Liver (tissue), 9 donors: ENCODE data around the gene CR1L. TPM values are rescaled to one million over a fixed set of nuclear protein-coding genes. Genes with fewer than 3 reads are reported as not detected.

Experiments used
- DNase-seq: peaks from one replicate; pipeline ENCODE4 v3.0.0-alpha.2; 2017; ENCODE audit warnings: low spot score
- H3K27ac ChIP-seq, 2 donors: one replicate each; pipeline ENCODE4 v1.7.0; 2013; ENCODE audit warnings: inconsistent platforms in 2 of 2, low read length in 2 of 2, control low read depth in 1 of 2, low read depth in 1 of 2, mild to moderate bottlenecking in 1 of 2
- H3K27me3 ChIP-seq, 4 donors: one replicate each; pipeline versions ENCODE4 v1.6.1 to v1.7.0; 2013; ENCODE audit warnings: low read length in 3 of 4, inconsistent platforms in 1 of 4, mild to moderate bottlenecking in 1 of 4, moderate library complexity in 1 of 4; ENCODE audit not compliant: control insufficient read depth in 4 of 4, insufficient read depth in 4 of 4
- H3K36me3 ChIP-seq, 4 donors: one replicate each; pipeline versions ENCODE4 v1.6.1 to v1.7.0; 2013; ENCODE audit warnings: low read length in 3 of 4, mild to moderate bottlenecking in 3 of 4, low read depth in 1 of 4, moderate library complexity in 1 of 4; ENCODE audit not compliant: control insufficient read depth in 4 of 4, insufficient read depth in 3 of 4
- H3K4me1 ChIP-seq, 4 donors: one replicate each; pipeline versions ENCODE4 v1.6.1 to v1.7.0; 2013; ENCODE audit warnings: low read length in 3 of 4, mild to moderate bottlenecking in 3 of 4, moderate library complexity in 1 of 4; ENCODE audit not compliant: control insufficient read depth in 4 of 4, insufficient read depth in 4 of 4
- H3K4me3 ChIP-seq, 3 donors: one replicate each; pipeline versions ENCODE4 v1.6.1 to v1.7.0; 2013; ENCODE audit warnings: low read length in 3 of 3, control low read depth in 1 of 3, low read depth in 1 of 3, mild to moderate bottlenecking in 1 of 3
- H3K9ac ChIP-seq, 2 donors: one replicate each; pipeline ENCODE4 v1.7.0; 2013; ENCODE audit warnings: low read length in 2 of 2, mild to moderate bottlenecking in 2 of 2, moderate library complexity in 2 of 2, control low read depth in 1 of 2, low read depth in 1 of 2
- H3K9me3 ChIP-seq, 4 donors: one replicate each; pipeline versions ENCODE4 v1.6.1 to v1.7.0; 2013; ENCODE audit warnings: low read length in 3 of 4; ENCODE audit not compliant: control insufficient read depth in 4 of 4
- EGR1 ChIP-seq, 2 donors: IDR thresholded peaks; 2 replicates each; pipeline ENCODE4 v1.6.1; 2016 to 2018; ENCODE audit warnings: antibody characterized with exemption in 2 of 2, low read depth in 2 of 2
- FOXA1 ChIP-seq: IDR thresholded peaks from 2 replicates; pipeline ENCODE4 v1.6.1; 2016; ENCODE audit warnings: antibody characterized with exemption
- FOXA2 ChIP-seq: IDR thresholded peaks from 2 replicates; pipeline ENCODE4 v1.6.1; 2016; ENCODE audit warnings: antibody characterized with exemption
- GABPA ChIP-seq, 2 donors: IDR thresholded peaks in 1 of 2; conservative IDR thresholded peaks in 1 of 2; 2 replicates each; pipeline ENCODE4 v1.6.1; 2016; ENCODE audit warnings: antibody characterized with exemption in 2 of 2, mild to moderate bottlenecking in 1 of 2, moderate library complexity in 1 of 2
- HNF4A ChIP-seq, 2 donors: conservative IDR thresholded peaks; 2 replicates each; pipeline ENCODE4 v1.6.1; 2016; ENCODE audit warnings: antibody characterized with exemption in 2 of 2, mild to moderate bottlenecking in 2 of 2
- HNF4G ChIP-seq: IDR thresholded peaks from 2 replicates; pipeline ENCODE4 v1.6.1; 2016; ENCODE audit warnings: antibody characterized with exemption
- JUND ChIP-seq, 2 donors: IDR thresholded peaks; 2 replicates each; pipeline ENCODE4 v1.6.1; 2016; ENCODE audit warnings: antibody characterized with exemption in 2 of 2
- MAX ChIP-seq: IDR thresholded peaks from 2 replicates; pipeline ENCODE4 v1.6.1; 2016; ENCODE audit warnings: antibody characterized with exemption
- NR2F2 ChIP-seq: IDR thresholded peaks from 2 replicates; pipeline ENCODE4 v1.6.1; 2016; ENCODE audit warnings: antibody characterized with exemption
- RAD21 ChIP-seq, 2 donors: IDR thresholded peaks; 2 replicates each; pipeline ENCODE4 v1.6.1; 2016; ENCODE audit warnings: antibody characterized with exemption in 2 of 2, mild to moderate bottlenecking in 2 of 2
- REST ChIP-seq: IDR thresholded peaks from 2 replicates; pipeline ENCODE4 v1.6.1; 2016; ENCODE audit warnings: antibody characterized with exemption, mild to moderate bottlenecking
- RXRA ChIP-seq, 2 donors: IDR thresholded peaks; 2 replicates each; pipeline ENCODE4 v1.6.1; 2017 to 2018; ENCODE audit warnings: antibody characterized with exemption in 2 of 2, mild to moderate bottlenecking in 1 of 2
- SP1 ChIP-seq: IDR thresholded peaks from 2 replicates; pipeline ENCODE4 v1.6.1; 2018; ENCODE audit warnings: antibody characterized with exemption, mild to moderate bottlenecking
- TAF1 ChIP-seq: conservative IDR thresholded peaks from 2 replicates; pipeline ENCODE4 v1.6.1; 2016; ENCODE audit warnings: antibody characterized with exemption, mild to moderate bottlenecking
- YY1 ChIP-seq: IDR thresholded peaks from 2 replicates; pipeline ENCODE4 v1.6.1; 2016; ENCODE audit warnings: antibody characterized with exemption, mild to moderate bottlenecking
- whole genome bisulfite sequencing: extraction: QIAGEN DNeasy Blood & Tissue Kit; methylation state at CpG from one replicate; pipeline ENCODE4 v1.1.7; 2013; 5-methylcytosine and 5-hydroxymethylcytosine counted together
- polyA plus RNA-seq, 2 donors: library from polyadenylated mRNA; stranded (reverse) in 1 of 2; unstranded in 1 of 2; fragments of 200-250 nt in 1 of 2; fragments of >200 nt in 1 of 2; fragmentation: Nextera tagmentation in 1 of 2; extraction: Ambion mirVana in 1 of 2; gene quantifications; one replicate each; pipeline versions ENCODE4 v1.2.1 to v1.2.3, GENCODE V29; 2013 to 2015
- total RNA-seq, 2 donors: library from RNA; depleted of rRNA; stranded (reverse); fragments of >200 nt; gene quantifications; one replicate each; pipeline ENCODE4 v1.2.3, GENCODE V29; 2014
- TF ChIP-seq, protein P1 (sequence below): fragments of 150-350 bp; IDR thresholded peaks from 2 replicates; pipeline ENCODE4 v1.5.1; 2017; ENCODE audit warnings: improper control_type of control experiment, low read depth, low read length; ENCODE audit not compliant: missing input control
- TF ChIP-seq, protein P2 (sequence below): IDR thresholded peaks from 2 replicates; pipeline ENCODE4 v1.6.1; 2016; ENCODE audit warnings: antibody characterized with exemption
- TF ChIP-seq, protein P3 (sequence below): IDR thresholded peaks from 2 replicates; pipeline ENCODE4 v1.6.1; 2016; ENCODE audit warnings: antibody characterized with exemption
- donor health status: healthy.
- donor health status: healthy.
- donor health status: healthy.
- donor health status: healthy.
- donor health status: healthy.

Gene CR1L
- total and polyA plus RNA-seq, 4 donors: 0.18 to 30.9 (median 0.42) TPM

DNA sequence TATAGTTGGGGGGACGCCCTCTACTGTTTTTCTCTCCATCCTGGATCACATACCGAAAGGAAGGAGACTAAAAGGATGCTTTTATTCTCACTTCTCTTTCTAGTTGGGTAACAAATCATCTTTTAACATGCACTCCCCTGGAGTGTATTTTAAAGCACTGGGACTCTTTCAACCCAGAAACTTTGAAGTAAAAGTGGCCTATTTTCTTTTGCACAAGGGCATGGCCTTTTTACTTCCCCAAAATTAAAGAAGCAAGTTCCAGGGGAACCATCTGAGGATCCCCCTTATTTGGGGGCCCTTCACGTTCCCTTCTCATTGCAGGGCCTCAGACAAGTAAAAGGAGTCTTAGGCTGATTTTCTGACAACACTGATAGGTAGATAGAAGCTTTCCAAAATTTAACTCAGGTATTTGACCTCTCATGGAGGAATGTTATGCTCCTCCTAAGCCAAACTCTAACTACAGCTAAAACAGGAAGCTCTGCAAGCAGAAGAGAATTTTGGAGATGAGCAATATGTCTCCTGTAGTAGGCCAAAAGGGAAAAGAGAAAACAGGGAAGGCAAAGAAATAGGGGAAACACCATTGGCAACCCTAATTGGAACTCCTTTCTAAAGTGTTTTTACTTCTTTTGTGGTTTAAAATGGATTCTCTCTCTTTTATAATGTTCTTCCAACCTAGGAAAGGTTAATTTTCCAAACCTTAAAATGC, 98.1 kb downstream of the CR1L start:
- Histone ChIP-seq H3K27me3 (no peaks in the 10 kb centered on the region), H3K36me3 (no peaks in the 10 kb centered on the region), H3K9me3 (no peaks in the 10 kb centered on the region), H3K4me1 (no peaks in the 10 kb centered on the region), H3K9ac (no peak overlapping the region), H3K27ac (no peak overlapping the region), H3K4me3 (no peak overlapping the region)
- 87% methylated on average over 3 of the region's 3 CpGs for WGBS
- DNase-seq: no peak
- no peak for TF ChIP-seq SP1
- no peak for TF ChIP-seq REST
- TF ChIP-seq JUND (IDR thresholded peaks at IDR 0.05): no peak
- no peak for TF ChIP-seq TAF1
- TF ChIP-seq FOXA1: no peak
- TF ChIP-seq NR2F2: no peak
- no peak for TF ChIP-seq HNF4A (conservative IDR thresholded peaks at IDR 0.05)
- no peak for TF ChIP-seq MAX
- TF ChIP-seq EGR1 (IDR thresholded peaks at IDR 0.05; ENCODE audit: low read depth in 2 of 2): no peak
- TF ChIP-seq RAD21 (IDR thresholded peaks at IDR 0.05): no peak
- no peak for TF ChIP-seq GABPA (IDR thresholded peaks at IDR 0.05 in 1 of 2, conservative IDR thresholded peaks at IDR 0.05 in 1 of 2)
- TF ChIP-seq, protein P1, sequence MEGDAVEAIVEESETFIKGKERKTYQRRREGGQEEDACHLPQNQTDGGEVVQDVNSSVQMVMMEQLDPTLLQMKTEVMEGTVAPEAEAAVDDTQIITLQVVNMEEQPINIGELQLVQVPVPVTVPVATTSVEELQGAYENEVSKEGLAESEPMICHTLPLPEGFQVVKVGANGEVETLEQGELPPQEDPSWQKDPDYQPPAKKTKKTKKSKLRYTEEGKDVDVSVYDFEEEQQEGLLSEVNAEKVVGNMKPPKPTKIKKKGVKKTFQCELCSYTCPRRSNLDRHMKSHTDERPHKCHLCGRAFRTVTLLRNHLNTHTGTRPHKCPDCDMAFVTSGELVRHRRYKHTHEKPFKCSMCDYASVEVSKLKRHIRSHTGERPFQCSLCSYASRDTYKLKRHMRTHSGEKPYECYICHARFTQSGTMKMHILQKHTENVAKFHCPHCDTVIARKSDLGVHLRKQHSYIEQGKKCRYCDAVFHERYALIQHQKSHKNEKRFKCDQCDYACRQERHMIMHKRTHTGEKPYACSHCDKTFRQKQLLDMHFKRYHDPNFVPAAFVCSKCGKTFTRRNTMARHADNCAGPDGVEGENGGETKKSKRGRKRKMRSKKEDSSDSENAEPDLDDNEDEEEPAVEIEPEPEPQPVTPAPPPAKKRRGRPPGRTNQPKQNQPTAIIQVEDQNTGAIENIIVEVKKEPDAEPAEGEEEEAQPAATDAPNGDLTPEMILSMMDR: no peak
- no peak for TF ChIP-seq FOXA2
- no peak for TF ChIP-seq RXRA (IDR thresholded peaks at IDR 0.05)
- no peak for TF ChIP-seq YY1
- TF ChIP-seq, protein P2, sequence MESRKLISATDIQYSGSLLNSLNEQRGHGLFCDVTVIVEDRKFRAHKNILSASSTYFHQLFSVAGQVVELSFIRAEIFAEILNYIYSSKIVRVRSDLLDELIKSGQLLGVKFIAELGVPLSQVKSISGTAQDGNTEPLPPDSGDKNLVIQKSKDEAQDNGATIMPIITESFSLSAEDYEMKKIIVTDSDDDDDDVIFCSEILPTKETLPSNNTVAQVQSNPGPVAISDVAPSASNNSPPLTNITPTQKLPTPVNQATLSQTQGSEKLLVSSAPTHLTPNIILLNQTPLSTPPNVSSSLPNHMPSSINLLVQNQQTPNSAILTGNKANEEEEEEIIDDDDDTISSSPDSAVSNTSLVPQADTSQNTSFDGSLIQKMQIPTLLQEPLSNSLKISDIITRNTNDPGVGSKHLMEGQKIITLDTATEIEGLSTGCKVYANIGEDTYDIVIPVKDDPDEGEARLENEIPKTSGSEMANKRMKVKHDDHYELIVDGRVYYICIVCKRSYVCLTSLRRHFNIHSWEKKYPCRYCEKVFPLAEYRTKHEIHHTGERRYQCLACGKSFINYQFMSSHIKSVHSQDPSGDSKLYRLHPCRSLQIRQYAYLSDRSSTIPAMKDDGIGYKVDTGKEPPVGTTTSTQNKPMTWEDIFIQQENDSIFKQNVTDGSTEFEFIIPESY: no peak
- TF ChIP-seq, protein P3, sequence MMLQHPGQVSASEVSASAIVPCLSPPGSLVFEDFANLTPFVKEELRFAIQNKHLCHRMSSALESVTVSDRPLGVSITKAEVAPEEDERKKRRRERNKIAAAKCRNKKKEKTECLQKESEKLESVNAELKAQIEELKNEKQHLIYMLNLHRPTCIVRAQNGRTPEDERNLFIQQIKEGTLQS: no peak
- no peak for TF ChIP-seq HNF4G
